GM19023 (cell line): ENCODE measurements around the gene PPP1R15B.

Source experiments
- ATAC-seq: cut with Tn5 transposase; IDR thresholded peaks from one replicate; pipeline ENCODE4 v1.9.1; 2021; ENCODE audit warnings: mild to moderate bottlenecking, moderate library complexity; ENCODE audit not compliant: unreplicated experiment

Gene PPP1R15B

DNA sequence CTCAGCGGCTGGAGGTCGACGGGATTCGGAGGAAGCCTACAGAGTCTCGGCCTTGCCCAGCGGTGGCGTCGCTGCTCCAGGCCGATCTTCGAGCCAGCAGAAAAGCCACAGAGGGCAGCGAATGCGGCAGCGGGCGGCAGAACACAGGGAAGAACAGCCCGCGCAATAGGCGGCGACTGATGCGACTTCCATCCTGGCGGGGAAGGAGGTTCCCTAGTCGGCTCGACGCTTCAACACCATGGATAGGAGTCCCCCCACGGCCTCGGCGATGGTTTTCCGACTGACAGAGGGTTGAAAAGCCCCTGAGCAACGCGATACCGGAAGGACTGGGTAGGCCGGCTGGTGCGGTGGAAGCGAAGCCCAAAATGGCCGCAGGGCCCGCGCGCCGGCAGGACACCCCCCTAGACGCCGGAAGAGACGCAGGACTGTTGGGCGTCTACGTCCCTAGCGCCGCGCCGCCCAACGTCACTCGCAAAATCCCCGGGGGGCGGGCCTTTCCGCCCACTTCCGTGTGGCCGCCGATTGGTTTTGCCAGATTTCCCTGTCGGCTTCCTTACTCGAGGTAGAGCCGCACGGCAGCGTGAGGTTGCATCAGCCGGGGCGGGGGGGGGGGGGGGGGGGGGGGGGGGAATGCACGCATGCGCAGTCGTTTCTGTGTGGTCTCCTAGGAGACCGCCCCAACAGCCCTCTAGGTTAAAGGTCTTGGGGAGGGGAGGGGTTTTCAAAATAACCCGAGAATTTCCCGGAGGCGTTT, at the start of gene PPP1R15B:
Gene PPP1R15B, minus strand, starts transcription at position 367 of the 754 bp plus-strand sequence. CDS start 406 bp downstream, outside the sequence.
- peak; percentile 89 for ATAC-seq

DNA sequence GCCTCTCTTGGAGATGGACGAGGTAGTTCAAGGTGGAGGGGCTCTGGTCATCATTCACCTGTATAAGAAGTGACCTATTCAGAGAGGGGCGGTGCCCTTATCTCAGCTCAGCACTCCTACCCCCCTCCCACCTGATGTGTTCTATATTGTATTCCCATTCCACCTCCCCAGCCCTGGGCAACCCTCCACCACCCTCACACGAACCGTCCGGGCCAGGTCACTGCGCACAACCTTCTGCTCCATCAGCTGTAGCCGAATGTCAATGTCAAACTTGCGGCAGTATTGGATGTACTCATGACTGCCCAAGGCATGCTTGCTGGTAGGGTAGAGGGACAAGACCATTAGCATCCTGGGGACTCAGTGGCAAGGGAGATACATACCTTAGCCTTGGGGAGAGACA, 48.7 kb upstream of the PPP1R15B start:
- ATAC-seq: no peak

DNA sequence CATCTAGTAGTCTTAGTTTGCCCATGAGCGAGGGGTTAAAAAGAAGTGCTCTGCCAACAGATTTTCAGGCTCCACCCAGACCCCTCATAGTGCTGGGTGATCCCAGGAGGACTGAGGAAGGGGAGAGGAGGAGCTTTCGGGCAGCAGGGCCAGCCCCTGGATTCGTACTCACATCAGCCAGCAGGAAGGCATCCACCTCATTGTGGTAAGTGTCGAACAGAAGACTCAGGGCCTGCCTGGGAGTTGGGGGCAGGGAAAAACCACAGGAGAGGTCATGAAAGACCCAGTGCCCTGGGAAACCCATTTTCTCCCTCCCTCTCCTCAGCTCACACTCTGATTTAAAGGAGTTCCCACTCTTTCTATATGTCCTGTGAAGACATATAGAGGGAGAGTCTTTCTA, 48.1 kb upstream of the PPP1R15B start:
- ATAC-seq: no peak

DNA sequence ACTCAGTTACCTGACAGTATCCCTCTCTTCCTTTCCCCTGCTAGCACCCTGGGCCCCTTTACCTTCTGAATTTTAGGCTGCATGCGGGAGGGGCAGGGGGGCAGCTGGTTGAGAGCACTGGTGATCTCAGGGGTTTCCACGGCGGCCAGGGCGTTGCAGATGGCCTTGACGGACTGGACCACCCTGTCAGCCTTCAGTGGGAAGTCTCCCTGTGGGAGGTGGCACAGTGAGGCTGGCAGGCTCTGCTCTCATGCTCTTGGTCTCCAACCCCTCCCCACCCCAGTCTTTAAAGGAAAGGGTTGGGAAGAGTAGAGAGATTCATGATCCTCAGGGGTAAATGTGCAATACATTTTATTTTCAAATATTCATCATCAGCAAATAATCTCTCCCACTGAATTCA, 46.0 kb upstream of the PPP1R15B start:
- no peak for ATAC-seq

DNA sequence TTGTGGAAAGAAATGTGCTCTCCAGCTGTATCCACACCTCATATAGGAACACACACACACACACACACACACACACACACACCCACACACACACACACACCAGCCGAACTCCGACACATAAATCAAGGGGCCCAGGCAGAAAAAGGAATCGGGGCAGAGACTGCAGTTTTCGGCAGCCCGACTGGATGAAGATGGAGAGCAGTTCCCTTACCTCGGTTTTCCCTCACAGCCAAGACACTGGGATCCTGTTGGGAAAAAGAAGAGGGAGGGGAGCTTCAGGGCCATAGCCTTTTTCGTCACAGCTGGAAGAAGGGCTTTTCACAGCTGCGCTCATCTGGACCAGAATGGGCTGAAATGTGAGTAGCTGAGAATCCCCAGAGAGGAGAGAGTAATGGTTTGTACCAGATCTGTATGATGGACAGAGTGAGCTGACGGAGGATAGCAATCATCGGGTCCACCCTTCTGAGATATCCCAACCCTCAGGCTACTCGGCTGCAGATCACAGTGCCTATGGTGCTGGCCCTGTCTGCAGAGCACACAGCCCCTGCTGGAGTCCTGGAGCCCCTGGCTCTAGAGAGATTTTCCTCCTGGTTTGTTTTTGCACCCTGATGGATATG, 45.3 kb upstream of the PPP1R15B start:
- ATAC-seq: no peak

DNA sequence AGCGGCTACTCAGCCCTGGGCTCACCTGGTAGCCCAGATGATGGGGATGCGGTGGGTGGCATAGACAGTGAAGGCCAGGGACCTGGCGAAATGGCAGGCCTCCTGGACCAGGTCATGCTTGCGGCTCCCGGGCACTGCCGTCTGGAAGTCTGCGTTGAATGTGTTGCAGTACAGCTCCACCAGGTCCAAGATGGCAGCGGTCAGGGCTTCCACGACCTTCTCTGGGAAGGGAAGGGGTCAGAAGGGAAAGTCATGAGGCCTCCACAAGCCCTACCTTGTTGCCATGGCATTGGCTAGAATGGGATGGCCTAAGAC, 44.2 kb upstream of the PPP1R15B start:
- ATAC-seq: no peak

DNA sequence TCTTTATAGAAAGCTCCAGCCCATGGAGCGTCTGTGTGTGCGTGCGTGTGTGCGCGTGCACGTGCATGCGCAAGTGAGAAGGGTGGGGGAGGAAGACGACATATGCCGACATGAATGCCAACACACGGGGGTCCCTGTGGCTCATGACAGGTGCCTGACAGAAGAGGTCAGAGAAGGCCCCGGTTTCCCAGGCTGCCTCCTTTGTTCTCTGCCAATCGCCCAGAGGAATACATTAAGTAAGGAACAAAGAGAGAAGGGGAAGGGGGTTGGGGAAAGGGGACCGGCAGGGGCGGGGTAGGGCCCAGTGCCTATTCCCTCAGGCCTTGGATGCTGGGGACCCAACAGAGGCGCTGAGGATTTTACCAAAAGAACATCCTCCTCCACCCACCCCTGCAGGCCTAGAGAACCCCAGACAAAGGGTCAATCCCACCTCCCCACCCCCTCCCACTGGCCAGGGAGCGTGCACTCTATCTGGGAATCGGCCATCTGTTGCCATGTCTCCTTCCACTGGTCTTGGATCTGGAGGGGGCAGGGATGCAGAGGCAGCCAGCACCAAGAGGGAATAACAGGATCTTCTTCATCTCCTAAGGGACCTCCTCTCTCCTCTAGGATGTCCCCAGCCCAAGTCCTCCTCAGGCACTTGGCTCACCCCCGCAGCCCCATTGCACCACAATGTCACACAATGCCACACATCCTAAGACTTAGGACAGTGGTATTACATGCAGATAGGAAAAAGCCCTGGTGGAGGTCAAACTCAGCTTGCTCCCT, 43.6 kb upstream of the PPP1R15B start:
- ATAC-seq: no peak

DNA sequence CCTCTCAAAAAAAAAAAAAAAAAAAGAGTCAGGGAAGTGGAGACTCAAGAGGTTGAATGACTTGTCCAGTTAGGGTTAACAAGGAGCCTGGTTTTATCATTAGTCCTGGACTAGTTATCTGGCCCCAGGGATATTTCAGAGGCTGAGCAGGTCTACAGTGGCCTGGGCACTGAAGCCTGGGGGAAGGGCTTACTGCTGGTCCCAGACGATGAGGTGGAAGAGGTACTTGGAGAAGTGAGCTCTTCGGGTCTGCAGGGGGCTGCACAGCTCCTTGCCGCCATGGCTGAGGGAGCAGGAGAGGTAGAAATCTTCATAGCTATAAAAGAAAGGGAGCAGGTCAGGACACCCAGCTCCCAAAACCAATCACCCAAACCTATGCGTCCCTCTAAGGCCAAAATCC, 42.9 kb upstream of the PPP1R15B start:
- ATAC-seq: no peak

DNA sequence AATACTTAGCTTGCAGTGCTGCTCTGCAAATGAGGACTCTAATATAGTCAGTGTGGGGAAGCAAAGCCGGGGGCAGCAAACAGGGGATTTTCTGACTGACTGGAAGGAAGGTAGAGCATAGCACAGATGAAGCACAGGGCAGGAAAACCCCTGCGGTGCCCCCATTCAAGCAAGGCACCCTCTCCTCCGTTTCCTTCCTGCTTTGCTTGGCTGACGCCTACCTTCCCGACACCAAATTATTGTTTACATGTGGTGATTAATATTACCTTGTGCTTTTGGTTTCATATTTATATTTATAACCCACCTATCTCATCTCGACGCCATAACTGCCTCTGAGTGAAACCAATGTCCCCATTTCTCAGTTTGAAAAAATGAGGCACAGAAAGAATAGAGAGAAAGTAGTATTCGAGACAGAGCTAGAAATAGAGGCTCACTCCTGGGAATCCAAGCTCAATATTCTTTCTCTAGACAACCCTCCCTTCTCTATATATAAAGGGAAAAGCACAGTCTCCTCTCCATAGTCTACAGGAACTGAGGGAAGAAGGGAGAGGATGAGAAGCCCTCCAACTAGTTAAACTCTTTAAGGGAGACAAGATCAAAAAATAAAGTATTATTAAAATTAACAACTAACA, 41.6 kb upstream of the PPP1R15B start:
- ATAC-seq: peak; percentile 72

DNA sequence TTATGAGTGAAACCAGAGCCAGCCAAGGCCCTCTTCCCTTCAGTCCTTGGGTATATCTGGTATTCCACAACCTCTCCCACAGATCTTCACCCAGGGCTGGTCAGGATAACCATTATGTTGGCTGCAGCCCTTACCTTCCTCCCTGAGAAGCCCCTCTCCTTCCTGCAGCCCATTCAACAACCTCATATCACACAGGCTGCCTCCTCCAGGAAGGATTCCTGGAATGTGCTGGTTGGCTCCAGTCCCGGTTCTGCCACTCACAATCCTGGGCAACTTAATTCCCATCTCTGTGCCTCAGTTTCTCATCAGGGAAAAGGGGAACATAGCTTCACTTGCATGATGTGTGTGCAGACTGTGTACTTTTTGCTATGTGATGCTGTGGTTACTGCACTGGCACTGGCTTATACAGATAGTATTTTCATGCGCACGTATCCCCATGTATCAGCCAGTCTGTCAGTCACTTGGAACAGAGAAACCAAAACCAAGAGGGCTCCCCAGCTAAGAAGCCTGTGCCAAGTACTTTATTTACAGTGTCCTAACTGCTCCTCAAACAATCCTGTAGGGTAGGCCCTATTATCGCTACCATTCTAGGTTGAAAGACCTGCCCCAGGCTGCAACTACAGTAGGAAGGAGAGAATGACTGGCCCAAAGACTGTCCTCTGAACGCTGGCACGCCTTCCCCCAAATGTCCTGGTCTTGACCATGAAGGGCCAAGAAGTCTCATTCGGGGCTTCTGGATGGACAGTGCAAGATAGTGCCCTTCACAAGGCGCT, 39.9 kb upstream of the PPP1R15B start:
- ATAC-seq: no peak

DNA sequence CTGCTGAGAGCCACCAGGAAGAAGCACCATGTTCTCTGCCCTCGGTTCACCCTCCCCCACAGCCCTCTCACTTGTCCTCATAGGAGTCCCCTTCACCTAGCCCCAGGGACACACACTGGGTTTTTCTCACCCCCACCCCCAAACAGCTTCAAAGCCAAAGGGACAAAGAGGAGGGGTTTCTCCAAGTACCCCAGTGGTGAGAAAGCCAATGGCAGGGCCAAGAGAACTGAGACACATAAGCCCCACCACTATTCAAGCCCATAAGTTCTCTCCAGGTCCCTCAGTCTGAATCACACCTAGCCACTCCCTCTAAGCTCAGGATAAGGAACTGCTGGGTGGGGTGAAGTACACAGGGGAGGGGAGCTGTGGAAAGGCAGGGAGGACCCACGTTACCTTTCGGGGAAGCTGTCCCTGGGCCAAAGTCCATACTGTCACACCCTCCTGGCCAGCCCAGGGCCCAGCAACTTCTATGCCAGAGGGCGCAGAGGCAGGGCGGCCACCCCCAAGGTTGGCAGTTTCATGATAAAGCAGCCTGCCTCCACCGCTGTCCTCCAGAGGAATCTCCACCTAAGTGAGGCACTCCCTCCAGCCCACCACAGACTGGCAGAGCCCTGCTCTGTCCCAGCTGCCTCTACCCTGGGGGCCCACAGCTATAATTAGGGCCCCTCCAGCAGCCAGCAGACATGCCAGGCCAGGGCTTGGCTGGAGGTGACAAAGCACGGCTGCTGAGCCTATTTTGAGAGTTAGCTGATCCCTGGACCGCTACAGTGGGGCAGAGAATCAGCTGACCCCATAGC, 39.0 kb upstream of the PPP1R15B start:
- no peak for ATAC-seq

DNA sequence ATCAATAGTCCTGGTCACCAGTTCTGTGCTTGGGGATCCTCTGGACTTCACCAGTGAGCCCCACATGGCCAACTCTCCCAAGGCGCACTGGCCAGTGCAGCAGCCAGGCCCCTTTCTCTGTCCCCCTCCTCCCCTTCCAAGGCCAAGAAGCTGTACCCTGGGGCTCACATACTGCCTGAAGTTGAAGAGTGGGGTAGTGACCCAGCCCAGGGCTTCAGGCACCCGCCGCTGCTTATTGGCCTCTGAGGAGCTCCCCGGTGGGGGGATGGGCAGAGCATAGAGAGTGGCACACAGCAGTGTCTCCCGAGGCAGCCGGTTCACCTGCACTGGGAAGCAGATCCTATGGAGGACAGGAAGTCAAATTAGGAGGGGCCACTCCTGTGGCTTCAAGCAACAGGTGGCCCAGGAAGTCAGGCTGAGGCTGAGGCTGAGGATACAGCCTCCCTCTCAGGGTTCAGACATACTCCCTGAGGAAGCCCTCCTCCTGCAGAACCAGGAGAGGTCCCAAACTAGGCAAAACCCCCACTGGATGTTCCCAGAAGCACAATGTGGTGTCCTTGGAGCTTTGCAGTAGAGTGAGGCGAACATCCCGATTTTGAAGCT, 38.2 kb upstream of the PPP1R15B start:
- ATAC-seq: no peak

DNA sequence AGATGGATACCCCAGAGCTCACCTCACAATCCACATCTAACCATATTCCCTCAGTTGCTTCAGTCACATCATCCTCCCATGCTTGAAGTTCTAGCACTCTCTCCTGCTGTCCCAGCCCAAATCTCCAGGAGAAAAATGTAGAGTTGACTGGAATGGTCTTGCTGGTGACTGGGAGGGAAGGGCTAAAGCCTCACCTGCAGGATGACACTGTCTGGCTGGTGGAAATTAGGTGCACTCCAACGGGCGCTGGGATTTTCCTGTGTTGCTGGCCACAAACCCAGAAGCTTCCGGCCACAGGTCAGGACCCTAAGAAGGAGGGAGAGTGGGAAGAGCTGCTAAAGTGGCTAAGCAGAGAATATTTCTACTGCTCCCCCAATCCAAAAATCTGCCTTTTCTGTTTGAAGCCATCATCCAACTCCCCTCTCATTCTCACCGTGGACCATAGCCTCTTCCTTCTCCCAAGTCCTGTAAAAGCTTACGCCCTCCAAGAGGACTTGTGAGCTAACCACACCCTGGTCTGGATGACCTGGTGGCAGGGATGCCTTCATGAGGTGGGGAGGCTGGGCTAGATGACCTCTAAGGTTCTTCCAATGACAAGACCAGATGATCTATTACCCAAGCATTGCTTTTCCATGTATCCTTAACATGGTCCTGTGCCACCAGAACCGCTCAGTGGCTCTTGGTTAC, 37.5 kb upstream of the PPP1R15B start:
- no peak for ATAC-seq

DNA sequence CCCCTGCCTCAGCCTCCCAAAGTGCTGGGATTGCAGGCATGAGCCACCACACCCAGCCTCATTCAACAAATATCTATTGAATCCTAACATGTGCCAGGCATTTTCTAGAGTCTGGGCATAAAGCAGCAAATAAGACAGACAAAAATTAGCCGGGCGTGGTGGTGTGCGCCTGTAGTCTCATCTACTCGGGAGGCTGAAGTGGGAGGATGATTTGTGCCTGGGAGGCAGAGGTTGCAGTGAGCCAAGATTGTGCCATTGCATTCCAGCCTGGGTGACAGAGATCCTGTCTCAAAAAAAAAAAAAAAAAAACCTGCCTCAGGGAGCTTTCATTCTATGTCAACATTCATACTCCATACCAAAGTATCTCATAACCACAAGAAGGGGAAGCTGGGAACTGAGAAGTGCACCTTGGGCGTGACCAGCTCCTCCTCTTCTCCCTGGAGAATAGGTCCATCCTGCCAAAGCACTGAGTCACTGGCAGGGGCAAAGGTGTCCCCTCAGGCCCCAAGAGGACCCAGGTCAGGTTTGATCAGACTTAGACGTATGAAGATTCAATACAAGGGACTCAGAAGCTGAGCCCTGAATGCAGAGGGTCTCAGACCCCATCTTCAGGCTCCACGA, 36.8 kb upstream of the PPP1R15B start:
- no peak for ATAC-seq

DNA sequence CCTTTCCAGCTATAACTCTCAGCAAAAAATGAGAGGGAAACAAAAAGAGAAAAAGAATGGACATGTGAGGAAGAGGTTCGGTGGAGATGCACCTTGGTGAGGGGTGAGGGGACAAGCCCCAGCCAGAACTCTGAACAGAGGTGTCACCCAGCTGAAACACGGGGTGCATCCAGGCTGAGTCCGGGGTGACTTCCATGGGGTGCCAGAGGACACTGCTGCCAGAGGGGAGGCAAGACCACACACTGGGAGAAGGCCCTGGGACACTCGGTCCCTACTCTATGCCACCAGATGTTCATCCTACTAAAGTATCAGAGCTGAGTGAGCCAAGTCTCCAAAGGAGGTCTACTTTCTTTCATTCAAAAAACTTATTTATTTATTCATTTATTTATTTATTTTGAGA, 36.1 kb upstream of the PPP1R15B start:
- ATAC-seq: no peak

DNA sequence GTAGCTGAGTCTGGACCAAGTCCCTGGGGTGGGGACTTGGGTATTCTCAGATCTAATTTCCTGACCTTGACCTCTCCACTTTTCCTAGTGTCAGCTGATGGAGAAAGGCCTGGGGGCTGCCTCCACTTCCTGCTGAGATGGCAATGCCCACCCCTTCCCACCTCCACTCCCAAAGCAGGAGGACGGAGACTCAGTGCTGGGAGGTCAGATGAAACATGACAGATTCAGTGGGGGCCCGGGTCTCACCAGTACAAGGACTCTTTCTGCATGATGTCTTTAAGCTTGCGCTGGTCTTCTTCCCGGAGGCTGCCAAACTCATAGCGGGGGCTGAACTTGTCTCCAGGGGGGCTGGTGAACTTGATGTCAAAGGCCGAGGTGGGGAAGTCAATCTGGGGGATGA, 35.6 kb upstream of the PPP1R15B start:
- ATAC-seq: no peak

DNA sequence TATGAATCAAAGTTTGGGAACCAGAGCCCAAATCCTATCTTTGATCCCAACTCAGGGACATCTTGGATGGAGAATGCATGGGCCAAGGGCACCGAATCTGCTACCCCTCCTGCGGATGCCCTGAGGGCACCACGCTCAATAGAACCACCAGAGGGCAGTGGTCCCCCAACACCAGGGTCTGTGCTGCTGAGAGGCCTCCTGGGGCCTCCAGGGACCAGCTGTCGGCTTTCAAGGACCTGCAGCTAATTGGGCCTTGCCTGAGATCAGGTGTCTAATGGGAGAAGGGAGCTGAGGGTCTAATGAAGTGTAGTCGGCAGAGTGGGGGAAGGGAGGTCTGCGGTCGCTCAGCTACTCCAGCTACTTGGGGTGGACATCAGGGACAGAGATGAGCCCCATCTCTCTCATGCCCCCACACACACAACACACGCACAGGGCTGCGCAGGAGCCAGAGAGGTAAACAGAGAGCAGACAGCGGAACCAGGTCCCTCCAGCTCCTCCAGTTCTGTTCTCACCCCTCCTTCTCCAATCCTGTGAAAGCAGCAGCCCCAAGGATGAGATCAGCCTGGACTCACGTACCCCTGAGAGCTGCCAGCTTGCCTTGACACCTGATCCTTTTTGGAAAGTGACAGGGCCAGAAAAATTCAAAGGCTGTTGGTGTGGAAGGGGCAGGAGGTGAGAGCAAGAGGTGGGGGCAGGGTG, 34.9 kb upstream of the PPP1R15B start:
- ATAC-seq: peak; percentile 59

DNA sequence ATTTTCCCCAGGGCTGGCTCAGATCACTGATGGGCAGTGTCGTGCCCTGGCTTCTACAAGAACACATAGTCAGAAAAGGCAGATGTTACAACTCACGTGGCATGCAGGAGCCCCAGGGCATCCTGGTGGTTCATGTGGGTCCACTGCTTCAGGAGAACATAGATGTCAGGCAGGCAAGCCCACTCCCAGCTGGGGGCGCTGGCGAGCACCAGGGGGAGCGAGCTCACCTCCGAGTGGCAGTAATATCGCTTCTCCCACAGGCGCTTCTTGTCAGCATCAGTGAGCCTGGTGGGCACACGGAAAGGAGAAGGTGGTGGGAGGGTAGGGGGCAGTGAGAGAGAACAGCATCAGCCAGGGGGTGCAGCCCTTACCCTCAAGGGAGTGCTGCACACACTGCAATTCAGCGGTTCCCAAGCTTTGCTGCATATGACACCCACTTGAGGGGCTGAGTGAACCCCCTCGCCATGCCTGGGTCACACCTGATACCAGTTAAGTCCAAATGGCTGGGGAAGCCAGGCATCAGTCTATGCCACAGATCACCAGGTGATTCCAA, 34.3 kb upstream of the PPP1R15B start:
- ATAC-seq: no peak
